GM19324 (cell line): Measurements from ENCODE around the gene COBLL1.

ENCODE experiments used
- ATAC-seq: cut with Tn5 transposase; IDR thresholded peaks from one replicate; pipeline ENCODE4 v1.9.1; 2021; ENCODE audit warnings: mild to moderate bottlenecking, moderate library complexity; ENCODE audit not compliant: unreplicated experiment, low FRiP score

Gene COBLL1

DNA sequence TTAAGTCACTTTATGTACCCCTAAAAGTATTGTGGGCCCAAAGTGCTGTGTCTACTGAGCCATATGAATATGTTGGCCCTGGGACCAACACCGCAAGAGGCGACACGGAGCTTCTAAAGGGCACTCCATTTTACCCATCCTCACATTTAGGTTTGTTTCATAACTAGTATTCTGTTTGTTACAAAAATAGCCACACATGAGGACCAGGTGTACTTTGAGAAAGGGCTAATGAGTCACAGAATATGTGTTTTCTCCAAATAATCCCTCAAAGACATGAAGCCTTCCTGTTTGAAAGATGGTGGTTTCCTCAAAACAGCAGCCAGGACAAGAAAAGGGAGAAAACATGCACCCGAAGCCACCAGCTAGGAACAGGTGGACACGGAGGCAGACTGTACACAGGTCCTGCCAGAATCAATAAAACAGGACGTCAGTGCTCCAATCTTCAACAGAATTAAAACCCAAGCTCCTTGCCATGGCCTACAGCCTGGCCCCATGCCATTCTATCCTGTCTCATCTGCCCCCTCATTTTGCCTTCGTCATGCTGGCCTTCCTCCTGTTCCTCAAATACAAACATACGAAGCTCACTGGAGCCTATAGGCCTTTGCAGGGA lies 198.6 kb downstream of the COBLL1 start:
- no peak for ATAC-seq

DNA sequence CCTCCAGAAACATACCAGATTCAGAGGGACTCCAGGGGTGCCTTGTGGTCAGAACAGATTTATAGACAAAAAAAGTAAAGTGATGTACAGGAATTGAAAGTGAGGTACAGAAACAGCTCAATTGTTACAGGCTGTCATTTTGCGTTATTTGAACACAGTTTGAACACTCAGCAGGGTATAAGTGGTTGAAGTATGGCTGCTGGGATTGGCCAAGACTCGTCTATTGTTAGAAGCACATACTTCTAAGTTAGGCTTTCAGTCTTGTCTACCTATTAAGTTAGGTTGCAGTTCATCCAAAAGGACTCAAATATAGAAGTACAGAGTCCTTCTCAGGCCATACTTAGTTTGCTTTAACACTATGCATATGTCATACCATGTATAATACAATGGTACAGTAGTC lies 199.4 kb downstream of the COBLL1 start:
- no peak for ATAC-seq
